HUES48 (cell line): Measurements from ENCODE around the gene RCOR1.

Source experiments
- H3K27ac ChIP-seq: one replicate; pipeline ENCODE4 v1.7.0; 2013; ENCODE audit warnings: low read depth, low read length, inconsistent platforms
- H3K27me3 ChIP-seq: 2 replicates; pipeline ENCODE4 v1.6.1; 2013; ENCODE audit warnings: mild to moderate bottlenecking, low read length; ENCODE audit not compliant: control insufficient read depth, insufficient read depth
- H3K36me3 ChIP-seq: 2 replicates; pipeline ENCODE4 v1.6.1; 2013; ENCODE audit warnings: low read length; ENCODE audit not compliant: control insufficient read depth, insufficient read depth
- H3K4me1 ChIP-seq: 2 replicates; pipeline ENCODE4 v1.6.1; 2013; ENCODE audit warnings: mild to moderate bottlenecking, low read length; ENCODE audit not compliant: control insufficient read depth, insufficient read depth
- H3K4me3 ChIP-seq: 2 replicates; pipeline ENCODE4 v1.5.1; 2013; ENCODE audit warnings: mild to moderate bottlenecking, low read depth, low read length
- H3K9ac ChIP-seq: 2 replicates; pipeline ENCODE4 v1.6.1; 2013; ENCODE audit warnings: mild to moderate bottlenecking, low read depth, low read length, moderate library complexity
- H3K9me3 ChIP-seq: 2 replicates; pipeline ENCODE4 v1.6.1; 2013; ENCODE audit warnings: low read length; ENCODE audit not compliant: control insufficient read depth, insufficient read depth

The RCOR1 gene

GRCh38 chr14:102728501-102728900 is 136.1 kb downstream of the RCOR1 start:
- no peak overlapping the region for H3K9ac ChIP-seq
- no peaks in the 10 kb centered on the region for H3K9me3 ChIP-seq
- peaks cover 58% of the 10 kb centered on the region for H3K36me3 ChIP-seq
- no peak overlapping the region for H3K27ac ChIP-seq
- no peak overlapping the region for H3K4me3 ChIP-seq
- H3K27me3 ChIP-seq, result no peaks in the 10 kb centered on the region
- H3K4me1 ChIP-seq, result peaks cover 4% of the 10 kb centered on the region; the same call in 1 of the 2 replicates

GRCh38 chr14:102729268-102729667 is 136.8 kb downstream of the RCOR1 start:
- Histone ChIP-seq H3K36me3 (peaks cover 54% of the 10 kb centered on the region), H3K9me3 (no peaks in the 10 kb centered on the region), H3K4me1 (peaks cover 4% of the 10 kb centered on the region; the same call in 1 of the 2 replicates), H3K4me3 (no peak overlapping the region), H3K27me3 (no peaks in the 10 kb centered on the region), H3K9ac (no peak overlapping the region), H3K27ac (no peak overlapping the region)

- H3K4me1 ChIP-seq, result peaks cover 4% of the 10 kb centered on the region; the same call in 1 of the 2 replicates
- no peak overlapping the region for H3K4me3 ChIP-seq
- peaks cover 49% of the 10 kb centered on the region for H3K36me3 ChIP-seq
- no peak overlapping the region for H3K9ac ChIP-seq
- H3K9me3 ChIP-seq, result no peaks in the 10 kb centered on the region
- no peak overlapping the region for H3K27ac ChIP-seq
- H3K27me3 ChIP-seq, result no peaks in the 10 kb centered on the region
Measured at GRCh38 chr14:102729825-102730224, 137.4 kb downstream of the RCOR1 start.

GRCh38 chr14:102731101-102731870 is 138.8 kb downstream of the RCOR1 start:
- Histone ChIP-seq H3K9ac (no peak overlapping the region), H3K27me3 (no peaks in the 10 kb centered on the region), H3K4me3 (no peak overlapping the region), H3K9me3 (no peaks in the 10 kb centered on the region), H3K27ac (no peak overlapping the region), H3K36me3 (peaks cover 41% of the 10 kb centered on the region), H3K4me1 (peaks cover 4% of the 10 kb centered on the region; the same call in 1 of the 2 replicates)

DNA sequence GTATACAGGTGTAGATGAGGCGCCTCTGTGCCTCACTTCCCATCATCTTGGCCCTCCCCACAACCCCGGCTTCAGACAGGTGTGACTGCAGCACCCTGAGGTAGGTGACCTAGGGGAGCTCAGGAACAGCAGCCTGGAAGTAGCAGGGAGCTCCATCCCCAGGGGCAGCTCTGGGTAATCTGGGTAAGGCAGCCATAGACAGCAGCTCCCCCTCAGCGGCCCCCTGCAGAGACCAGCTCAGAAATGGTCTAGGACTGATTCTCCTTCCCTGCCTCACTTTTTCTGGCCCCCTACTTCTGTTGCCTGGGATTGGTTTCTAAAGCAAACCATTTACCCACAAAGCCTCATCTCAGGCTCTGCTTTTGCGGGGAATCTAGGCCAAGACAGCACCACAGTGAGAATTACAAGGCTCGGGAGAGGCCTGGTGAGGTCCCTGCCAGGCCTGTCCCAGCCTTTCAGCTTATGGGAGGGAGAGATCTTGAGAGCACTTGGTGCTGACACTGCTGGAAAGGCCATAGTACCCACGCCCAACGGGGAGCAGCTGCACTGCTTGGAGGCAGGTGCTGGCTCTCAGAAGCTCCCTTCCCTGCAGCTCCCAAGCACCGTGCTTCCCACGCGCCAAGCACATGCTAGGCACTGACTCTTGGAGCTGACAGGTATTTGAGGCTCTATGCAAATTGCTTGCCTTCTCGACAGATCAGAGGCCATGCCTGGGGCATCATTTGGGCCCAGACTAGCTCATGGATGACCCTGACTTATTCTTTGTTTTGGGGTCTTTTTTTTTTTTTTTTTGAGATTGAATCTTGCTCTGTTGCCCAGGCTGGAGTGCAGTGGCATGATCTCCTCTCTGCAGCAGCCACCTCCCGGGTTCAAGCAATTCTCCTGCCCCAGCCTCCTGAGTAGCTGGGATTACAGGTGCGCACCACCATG is 139.7 kb downstream of the RCOR1 start:
- H3K4me1 ChIP-seq, result peaks cover 4% of the 10 kb centered on the region; the same call in 1 of the 2 replicates
- no peak overlapping the region for H3K27ac ChIP-seq
- no peak overlapping the region for H3K4me3 ChIP-seq
- H3K9ac ChIP-seq, result no peak overlapping the region
- H3K9me3 ChIP-seq, result no peaks in the 10 kb centered on the region
- no peaks in the 10 kb centered on the region for H3K27me3 ChIP-seq
- peaks cover 33% of the 10 kb centered on the region for H3K36me3 ChIP-seq

DNA sequence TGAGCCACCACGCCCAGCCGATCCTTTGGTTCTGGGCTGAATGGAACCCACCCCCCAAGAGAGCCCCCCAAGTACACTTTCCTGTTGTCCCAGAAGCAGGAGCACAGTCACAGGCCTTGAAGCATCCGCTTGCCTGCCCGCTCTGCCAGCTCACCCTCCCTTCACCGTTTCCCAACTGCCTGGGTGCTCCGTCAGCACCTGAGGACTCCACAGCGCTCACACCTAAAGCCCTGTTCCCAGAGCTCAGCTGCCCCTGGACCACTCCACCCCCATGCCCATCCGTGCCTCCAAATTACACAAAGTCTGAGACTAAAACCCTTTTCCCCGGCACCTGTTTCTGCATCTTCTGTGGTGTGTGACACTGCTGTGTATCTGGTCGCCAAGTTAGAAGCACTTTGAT is 140.5 kb downstream of the RCOR1 start:
- no peaks in the 10 kb centered on the region for H3K27me3 ChIP-seq
- no peak overlapping the region for H3K27ac ChIP-seq
- H3K4me1 ChIP-seq, result peaks cover 4% of the 10 kb centered on the region; the same call in 1 of the 2 replicates
- H3K9ac ChIP-seq, result no peak overlapping the region
- H3K4me3 ChIP-seq, result no peak overlapping the region
- peaks cover 25% of the 10 kb centered on the region for H3K36me3 ChIP-seq
- H3K9me3 ChIP-seq, result no peaks in the 10 kb centered on the region

GRCh38 chr14:102733326-102733725 is 140.9 kb downstream of the RCOR1 start:
- Histone ChIP-seq H3K4me1 (peaks cover under 1% of the 10 kb centered on the region; the same call in 1 of the 2 replicates), H3K4me3 (no peak overlapping the region), H3K9ac (no peak overlapping the region), H3K36me3 (peaks cover 21% of the 10 kb centered on the region), H3K27me3 (no peaks in the 10 kb centered on the region), H3K27ac (no peak overlapping the region), H3K9me3 (no peaks in the 10 kb centered on the region)

DNA sequence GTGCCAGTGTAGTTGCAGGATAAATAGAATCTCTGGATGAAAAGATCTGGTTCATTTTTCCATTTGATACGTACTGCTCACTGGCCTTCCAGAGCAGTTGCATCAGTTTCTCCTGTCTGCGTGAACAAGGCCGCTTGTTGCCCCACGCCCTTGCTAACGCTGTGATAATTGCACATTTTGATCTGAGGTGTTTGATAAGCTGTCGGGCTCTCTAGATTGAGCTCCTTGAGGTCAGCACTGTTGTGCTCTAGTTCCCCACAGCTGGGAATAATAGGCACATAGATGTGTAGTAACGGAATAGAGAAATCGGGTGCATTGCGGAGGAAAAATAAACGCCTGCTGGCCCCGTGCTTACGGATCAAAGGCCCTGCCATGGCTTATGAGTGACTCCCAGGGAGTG is 142.0 kb downstream of the RCOR1 start:
- no peaks in the 10 kb centered on the region for H3K27me3 ChIP-seq
- no peaks in the 10 kb centered on the region for H3K9me3 ChIP-seq
- no peaks in the 10 kb centered on the region for H3K4me1 ChIP-seq
- H3K36me3 ChIP-seq, result peaks cover 13% of the 10 kb centered on the region; the same call in 1 of the 2 replicates
- H3K27ac ChIP-seq, result no peak overlapping the region
- H3K4me3 ChIP-seq, result no peak overlapping the region
- H3K9ac ChIP-seq, result no peak overlapping the region

DNA sequence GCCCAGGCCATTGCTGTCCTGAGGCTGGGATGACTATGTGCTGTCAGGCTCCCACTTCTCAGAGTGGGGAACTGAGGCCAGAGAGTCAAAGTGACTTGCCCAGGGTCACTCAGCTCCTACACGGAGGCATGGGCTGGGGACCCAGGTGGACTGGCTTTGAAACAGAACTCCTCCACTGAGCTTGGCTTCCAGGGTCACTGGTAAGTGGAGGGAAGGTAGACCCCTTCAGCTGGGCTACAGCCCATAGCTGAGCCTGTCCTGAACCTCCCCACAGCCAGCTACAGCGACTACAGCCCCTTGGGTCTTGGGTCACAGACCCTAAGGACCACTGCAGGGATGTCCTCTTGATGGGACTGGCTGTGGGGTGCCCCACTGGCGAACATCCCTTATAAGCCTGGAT is 144.5 kb downstream of the RCOR1 start:
- Histone ChIP-seq H3K4me3 (no peak overlapping the region), H3K36me3 (peaks cover 3% of the 10 kb centered on the region; the same call in 1 of the 2 replicates), H3K27me3 (no peaks in the 10 kb centered on the region), H3K4me1 (no peaks in the 10 kb centered on the region), H3K9ac (no peak overlapping the region), H3K27ac (no peak overlapping the region), H3K9me3 (no peaks in the 10 kb centered on the region)

DNA sequence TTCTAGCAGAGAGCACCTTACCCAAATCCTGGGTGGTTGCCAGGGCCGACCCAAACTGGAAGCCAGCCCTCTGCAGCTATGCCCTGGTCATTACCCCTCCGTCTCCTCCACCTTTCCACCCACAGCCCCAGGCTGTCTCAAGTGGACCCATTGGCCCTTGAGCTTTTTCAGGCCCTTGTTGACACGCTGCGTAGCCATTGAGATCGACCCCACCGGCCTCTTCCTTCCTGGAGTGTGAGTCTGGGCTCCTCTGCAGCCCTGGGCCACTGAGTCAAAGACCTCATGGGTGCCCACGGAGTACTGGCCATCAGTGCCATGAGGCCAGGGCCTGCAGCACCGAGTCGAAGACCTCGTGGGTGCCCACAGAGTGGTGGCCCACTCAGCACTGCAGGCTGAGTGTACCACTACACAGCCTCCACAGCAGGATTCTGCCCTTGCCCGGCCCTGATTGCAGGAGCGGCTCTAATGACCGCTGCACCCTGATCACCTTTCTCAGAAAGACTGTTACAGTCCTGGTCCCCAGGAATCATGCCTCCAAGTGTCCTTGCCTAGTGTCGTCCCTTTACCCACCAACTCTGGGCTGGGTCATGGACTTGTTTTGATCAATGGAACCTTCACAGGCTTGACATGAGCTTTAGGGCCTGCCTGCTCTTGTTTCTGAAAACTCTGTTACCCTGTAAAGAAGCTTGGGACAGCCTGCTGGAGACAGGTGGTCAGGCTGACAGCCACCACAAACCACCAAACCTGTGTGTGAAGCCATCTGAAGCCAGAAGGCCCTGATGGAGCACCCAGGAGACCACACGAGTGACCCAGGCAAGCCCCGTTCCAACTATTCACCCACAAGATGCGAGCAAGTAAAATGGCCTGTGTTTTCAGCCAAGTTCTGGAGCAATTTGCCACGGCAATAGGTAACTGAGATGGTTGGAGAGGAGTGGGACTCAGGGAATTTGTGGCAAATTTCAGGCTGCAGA is 145.2 kb downstream of the RCOR1 start:
- Histone ChIP-seq H3K9ac (no peak overlapping the region), H3K27ac (no peak overlapping the region), H3K4me3 (no peak overlapping the region), H3K4me1 (no peaks in the 10 kb centered on the region), H3K9me3 (no peaks in the 10 kb centered on the region), H3K36me3 (peaks cover 3% of the 10 kb centered on the region; the same call in 1 of the 2 replicates), H3K27me3 (no peaks in the 10 kb centered on the region)
